Subcutaneous adipose tissue (tissue), 4 donors: ENCODE results near the gene WDR59. TPM values are rescaled to one million over a fixed set of nuclear protein-coding genes. Genes with fewer than 3 reads are reported as not detected.

Experiments used
- total RNA-seq, 4 donors: library from RNA; depleted of rRNA; stranded (reverse); fragments of >200 nt; gene quantifications; one replicate each; pipeline ENCODE4 v1.1.0, GENCODE V29; 2016
- TF ChIP-seq, protein P1 (sequence below): fragments of 450-650 bp; IDR thresholded peaks from one replicate; pipeline ENCODE4 v1.5.1; 2016; ENCODE audit warnings: low read depth, mild to moderate bottlenecking, control low read depth, antibody characterized with exemption, moderate library complexity

Gene WDR59
- total RNA-seq, 4 donors from 2014 or later, result 20.5 to 33.2 (median 25.6) TPM

- TF ChIP-seq, protein P1, sequence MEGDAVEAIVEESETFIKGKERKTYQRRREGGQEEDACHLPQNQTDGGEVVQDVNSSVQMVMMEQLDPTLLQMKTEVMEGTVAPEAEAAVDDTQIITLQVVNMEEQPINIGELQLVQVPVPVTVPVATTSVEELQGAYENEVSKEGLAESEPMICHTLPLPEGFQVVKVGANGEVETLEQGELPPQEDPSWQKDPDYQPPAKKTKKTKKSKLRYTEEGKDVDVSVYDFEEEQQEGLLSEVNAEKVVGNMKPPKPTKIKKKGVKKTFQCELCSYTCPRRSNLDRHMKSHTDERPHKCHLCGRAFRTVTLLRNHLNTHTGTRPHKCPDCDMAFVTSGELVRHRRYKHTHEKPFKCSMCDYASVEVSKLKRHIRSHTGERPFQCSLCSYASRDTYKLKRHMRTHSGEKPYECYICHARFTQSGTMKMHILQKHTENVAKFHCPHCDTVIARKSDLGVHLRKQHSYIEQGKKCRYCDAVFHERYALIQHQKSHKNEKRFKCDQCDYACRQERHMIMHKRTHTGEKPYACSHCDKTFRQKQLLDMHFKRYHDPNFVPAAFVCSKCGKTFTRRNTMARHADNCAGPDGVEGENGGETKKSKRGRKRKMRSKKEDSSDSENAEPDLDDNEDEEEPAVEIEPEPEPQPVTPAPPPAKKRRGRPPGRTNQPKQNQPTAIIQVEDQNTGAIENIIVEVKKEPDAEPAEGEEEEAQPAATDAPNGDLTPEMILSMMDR, result no peak
Measured at GRCh38 chr16:74984194-74984528, 762 bp downstream of the WDR59 start.

DNA sequence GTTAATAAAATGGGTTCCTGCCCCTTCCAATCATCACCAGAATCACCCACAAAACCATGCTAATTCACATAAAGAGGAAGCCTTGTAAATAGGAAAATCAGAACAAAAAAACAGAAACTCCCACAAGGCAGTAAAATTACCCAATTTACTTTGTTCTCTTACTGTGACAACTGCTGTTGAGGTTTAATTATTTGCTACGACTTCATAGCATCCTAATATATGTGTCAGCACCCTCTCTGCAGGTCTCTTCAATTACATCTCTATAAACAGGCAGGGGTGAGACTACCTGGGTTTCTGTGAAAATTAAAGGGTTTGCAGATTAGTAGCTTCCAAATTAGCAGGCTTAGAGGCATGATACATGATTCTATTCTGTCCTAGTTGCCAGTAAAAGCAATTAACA, 2.7 kb downstream of the WDR59 start:
- TF ChIP-seq, protein P1, result no peak

DNA sequence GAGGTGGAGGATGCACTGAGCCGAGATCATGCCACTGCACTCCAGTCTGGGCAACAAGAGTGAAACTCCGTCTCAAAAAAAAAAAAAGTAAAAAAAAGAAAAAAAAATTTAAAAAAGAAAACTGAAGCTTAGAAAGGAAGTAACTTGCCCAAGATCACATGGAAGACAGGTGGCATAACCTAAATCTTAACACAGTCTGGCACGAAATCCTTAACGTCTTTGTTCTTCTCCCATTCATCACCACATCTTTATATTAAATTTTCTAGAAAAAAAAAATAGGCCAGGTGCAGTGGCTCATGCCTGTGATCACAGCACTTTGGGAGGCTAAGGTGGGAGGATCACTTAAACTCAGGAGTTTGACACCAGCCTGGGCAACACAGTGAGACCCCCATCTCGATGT, 9.3 kb downstream of the WDR59 start:
- TF ChIP-seq, protein P1, result no peak

GRCh38 chr16:74973304-74973703, 11.6 kb downstream of the WDR59 start:
- TF ChIP-seq, protein P1, result no peak

GRCh38 chr16:74954763-74955162, 30.2 kb downstream of the WDR59 start:
- TF ChIP-seq, protein P1, result no peak

- TF ChIP-seq, protein P1, result no peak
Measured at GRCh38 chr16:74951681-74952080, 33.2 kb downstream of the WDR59 start.

- TF ChIP-seq, protein P1, result no peak
Measured at GRCh38 chr16:74951206-74951605, 33.7 kb downstream of the WDR59 start.
